SW 1271 (cell line): ENCODE measurements around the gene IGF2BP2.
"Not testable (repeated sequence)": the region's sequence is repeated elsewhere in the genome, so short reads cannot be mapped to it uniquely, and the experiment has no call there.

Experiments
- DNase-seq, 2 experiments: peaks; one replicate each; lab custom pipeline; 2025; lab: John Stamatoyannopoulos, UW

IGF2BP2 gene

GRCh38 chr3:185798831-185799110 lies 26.1 kb downstream of the IGF2BP2 start:
- not testable (repeated sequence) for DNase-seq

GRCh38 chr3:185797993-185798830 lies 26.6 kb downstream of the IGF2BP2 start:
- no peak for DNase-seq

- no peak for DNase-seq
Measured at GRCh38 chr3:185797108-185797881, 27.5 kb downstream of the IGF2BP2 start.

GRCh38 chr3:185796431-185797107 lies 28.3 kb downstream of the IGF2BP2 start:
- DNase-seq: peak; percentile 35 to 87

- DNase-seq: no peak
Measured at GRCh38 chr3:185793381-185793780, 31.5 kb downstream of the IGF2BP2 start.

GRCh38 chr3:185792955-185793354 lies 31.9 kb downstream of the IGF2BP2 start:
- no peak for DNase-seq

GRCh38 chr3:185789891-185790830 lies 34.7 kb downstream of the IGF2BP2 start:
- no peak for DNase-seq

GRCh38 chr3:185789134-185789533 lies 35.7 kb downstream of the IGF2BP2 start:
- no peak for DNase-seq

GRCh38 chr3:185788292-185788691 lies 36.5 kb downstream of the IGF2BP2 start:
- no peak for DNase-seq

- no peak for DNase-seq
Measured at GRCh38 chr3:185786956-185787877, 37.6 kb downstream of the IGF2BP2 start.

GRCh38 chr3:185786258-185786657 lies 38.6 kb downstream of the IGF2BP2 start:
- not testable (repeated sequence) for DNase-seq

GRCh38 chr3:185784317-185784716 lies 40.5 kb downstream of the IGF2BP2 start:
- no peak for DNase-seq

- no peak for DNase-seq
Measured at GRCh38 chr3:185781759-185782158, 43.1 kb downstream of the IGF2BP2 start.

- no peak for DNase-seq
Measured at GRCh38 chr3:185779461-185779860, 45.4 kb downstream of the IGF2BP2 start.

GRCh38 chr3:185778821-185779220 lies 46.0 kb downstream of the IGF2BP2 start:
- DNase-seq: no peak

- DNase-seq: no peak
Measured at GRCh38 chr3:185778094-185778493, 46.7 kb downstream of the IGF2BP2 start.

GRCh38 chr3:185770109-185770508 lies 54.7 kb downstream of the IGF2BP2 start:
- DNase-seq: no peak

GRCh38 chr3:185768578-185768982 lies 56.3 kb downstream of the IGF2BP2 start:
- DNase-seq: peak in 1 of 2 experiments; percentile 59

- DNase-seq: peak in 1 of 2 experiments; percentile 31
Measured at GRCh38 chr3:185767002-185767688, 57.7 kb downstream of the IGF2BP2 start.
